Renal cortical epithelial cell (primary cell): ENCODE data around the gene ULK4. TPM values are rescaled to one million over a fixed set of nuclear protein-coding genes. Genes with fewer than 3 reads are reported as not detected.
"Not testable (repeated sequence)": the region's sequence is repeated elsewhere in the genome, so short reads cannot be mapped to it uniquely, and the experiment has no call there.

Source experiments
- DNase-seq: peaks from one replicate; pipeline ENCODE4 v3.0.0-alpha.2; 2011; ENCODE audit warnings: low read depth
- total RNA-seq: library from RNA; depleted of rRNA; stranded (reverse); fragments of >200 nt; gene quantifications from 2 replicates; pipeline ENCODE4 v1.2.3, GENCODE V29; 2014

ULK4 gene
- total RNA-seq, 1 donor from 2014 or later = 20.5 TPM

- no peak for DNase-seq
Measured at GRCh38 chr3:41579861-41580260, 382.0 kb downstream of the ULK4 start.

- DNase-seq = no peak
Measured at GRCh38 chr3:41578798-41579197, 383.1 kb downstream of the ULK4 start.

GRCh38 chr3:41575724-41576123 is 386.2 kb downstream of the ULK4 start:
- DNase-seq = no peak

GRCh38 chr3:41574900-41575299 is 387.0 kb downstream of the ULK4 start:
- peak; percentile 19 for DNase-seq

GRCh38 chr3:41573591-41573990 is 388.3 kb downstream of the ULK4 start:
- DNase-seq = no peak

- DNase-seq = no peak
Measured at GRCh38 chr3:41572092-41572491, 389.8 kb downstream of the ULK4 start.

GRCh38 chr3:41569632-41570305 is 392.1 kb downstream of the ULK4 start:
- DNase-seq = peak; percentile 54

- no peak for DNase-seq
Measured at GRCh38 chr3:41565948-41566514, 395.9 kb downstream of the ULK4 start.

- DNase-seq = no peak
Measured at GRCh38 chr3:41565003-41565402, 396.9 kb downstream of the ULK4 start.

GRCh38 chr3:41556245-41556644 is 405.7 kb downstream of the ULK4 start:
- DNase-seq = not testable (repeated sequence)

- DNase-seq = no peak
Measured at GRCh38 chr3:41532976-41533375, 428.9 kb downstream of the ULK4 start.

- DNase-seq = no peak
Measured at GRCh38 chr3:41526995-41527573, 434.8 kb downstream of the ULK4 start.

- no peak for DNase-seq
Measured at GRCh38 chr3:41525303-41526064, 436.4 kb downstream of the ULK4 start.

GRCh38 chr3:41523897-41524296 is 438.0 kb downstream of the ULK4 start:
- no peak for DNase-seq

- DNase-seq = no peak
Measured at GRCh38 chr3:41522612-41523011, 439.3 kb downstream of the ULK4 start.

- DNase-seq = no peak
Measured at GRCh38 chr3:41521010-41521655, 440.8 kb downstream of the ULK4 start.

GRCh38 chr3:41519746-41520145 is 442.2 kb downstream of the ULK4 start:
- no peak for DNase-seq

- no peak for DNase-seq
Measured at GRCh38 chr3:41518626-41519025, 443.3 kb downstream of the ULK4 start.

GRCh38 chr3:41508063-41508696 is 453.7 kb downstream of the ULK4 start:
- DNase-seq = peak; percentile 9

- no peak for DNase-seq
Measured at GRCh38 chr3:41507336-41508062, 454.4 kb downstream of the ULK4 start.
